Muscle of leg (tissue), 11 donors: ENCODE results near the gene BCAR3. TPM values are rescaled to one million over a fixed set of nuclear protein-coding genes. Genes with fewer than 3 reads are reported as not detected.

Experiments
- DNase-seq: peaks from one replicate; pipeline ENCODE4 v3.0.0; 2013
- H3K27ac ChIP-seq: one replicate; pipeline ENCODE4 v1.5.1; 2013; ENCODE audit warnings: mild to moderate bottlenecking, low read length, control low read depth
- H3K27me3 ChIP-seq: one replicate; pipeline ENCODE4 v1.6.1; 2013; ENCODE audit warnings: low read length; ENCODE audit not compliant: control insufficient read depth, insufficient read depth
- H3K36me3 ChIP-seq: one replicate; pipeline ENCODE4 v1.6.1; 2013; ENCODE audit warnings: low read length; ENCODE audit not compliant: control insufficient read depth, insufficient read depth
- H3K4me1 ChIP-seq: one replicate; pipeline ENCODE4 v1.6.1; 2013; ENCODE audit warnings: low read length; ENCODE audit not compliant: control insufficient read depth, insufficient read depth
- H3K4me3 ChIP-seq: one replicate; pipeline ENCODE4 v1.5.1; 2013; ENCODE audit warnings: low read length, control low read depth
- H3K9me3 ChIP-seq: replicated peaks from 2 replicates; pipeline ENCODE4 v1.6.1; 2013; ENCODE audit warnings: low read depth, low read length; ENCODE audit not compliant: control insufficient read depth
- WGBS: methylation state at CpG from one replicate; pipeline ENCODE4 v1.1.5; 2013; ENCODE audit warnings: missing lambda C conversion rate; ENCODE audit not compliant: insufficient coverage; 5-methylcytosine and 5-hydroxymethylcytosine counted together
- polyA plus RNA-seq, 8 donors: library from polyadenylated mRNA; unstranded; fragments of 120-200 nt; gene quantifications; one replicate each; pipeline versions ENCODE4 v1.2.1 to v1.2.3, GENCODE V29; 2013; ENCODE audit warnings: inconsistent platforms in 1 of 8, low replicate concordance in 1 of 8; ENCODE audit not compliant: insufficient read length in 8 of 8, insufficient read depth in 1 of 8
- total RNA-seq: library from RNA; stranded (reverse); fragments of 120-200 nt; gene quantifications from one replicate; pipeline ENCODE4 v1.2.4, GENCODE V29; 2013

The BCAR3 gene
- total and polyA plus RNA-seq, 9 donors, result 15.3 to 19.0 (median 16.4) TPM

DNA sequence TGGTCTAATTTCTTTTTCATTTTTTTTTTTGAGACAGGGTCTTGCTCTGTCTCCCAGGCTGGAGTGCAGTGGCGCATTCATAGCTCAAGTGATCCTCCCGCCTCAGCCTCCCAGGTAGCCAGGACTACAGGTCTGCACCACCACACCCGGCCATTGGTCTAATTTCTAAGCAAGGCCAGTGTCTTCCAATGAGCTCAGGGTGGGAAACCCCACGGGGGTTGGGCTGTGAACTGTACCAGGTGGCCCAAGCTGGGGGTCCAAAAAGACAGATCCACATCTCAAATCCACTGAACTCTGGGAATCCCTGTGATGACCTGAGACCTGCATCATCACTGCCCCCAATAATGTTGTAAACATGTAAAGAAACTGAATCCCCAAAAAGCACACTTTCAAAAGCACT, 79.5 kb downstream of the BCAR3 start:
- Histone ChIP-seq H3K4me3 (no peak overlapping the region), H3K27ac (no peak overlapping the region)
- WGBS, result 96% methylated on average over 3 of the region's 4 CpGs

DNA sequence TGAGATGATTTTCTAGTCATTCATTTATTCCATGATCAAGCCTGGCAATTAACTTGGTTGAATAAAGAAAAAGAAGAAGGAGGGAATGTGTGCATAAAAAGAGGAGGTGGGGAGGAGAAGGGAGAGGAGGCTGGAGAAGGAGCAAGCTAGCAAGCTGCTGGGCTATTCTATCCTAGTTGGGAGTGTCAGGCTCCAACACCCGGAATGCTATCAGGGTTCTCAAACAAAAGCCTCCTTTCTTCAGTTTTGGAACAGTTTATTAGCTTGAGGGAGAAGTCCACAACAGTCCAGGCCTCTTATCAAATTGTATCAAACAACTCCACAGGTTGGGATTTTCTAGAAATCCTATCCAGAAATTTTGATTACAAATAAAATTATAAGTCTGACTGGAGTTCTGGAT, 80.0 kb downstream of the BCAR3 start:
- peaks cover 5% of the 10 kb centered on the region for H3K36me3 ChIP-seq
- peaks cover 40% of the 10 kb centered on the region for H3K4me1 ChIP-seq
- H3K9me3 ChIP-seq, result no peaks in the 10 kb centered on the region
- no peak overlapping the region for H3K4me3 ChIP-seq
- no peak for DNase-seq
- no peaks in the 10 kb centered on the region for H3K27me3 ChIP-seq
- no peak overlapping the region for H3K27ac ChIP-seq
- WGBS, result no CpG with 5 or more reads among the region's 1 CpG

More for the DNA sequence above, 79.5 kb downstream of the BCAR3 start:
- Histone ChIP-seq H3K9me3 (no peaks in the 10 kb centered on the region), H3K36me3 (peaks cover 5% of the 10 kb centered on the region), H3K27me3 (no peaks in the 10 kb centered on the region), H3K4me1 (peaks cover 41% of the 10 kb centered on the region)
- no peak for DNase-seq

DNA sequence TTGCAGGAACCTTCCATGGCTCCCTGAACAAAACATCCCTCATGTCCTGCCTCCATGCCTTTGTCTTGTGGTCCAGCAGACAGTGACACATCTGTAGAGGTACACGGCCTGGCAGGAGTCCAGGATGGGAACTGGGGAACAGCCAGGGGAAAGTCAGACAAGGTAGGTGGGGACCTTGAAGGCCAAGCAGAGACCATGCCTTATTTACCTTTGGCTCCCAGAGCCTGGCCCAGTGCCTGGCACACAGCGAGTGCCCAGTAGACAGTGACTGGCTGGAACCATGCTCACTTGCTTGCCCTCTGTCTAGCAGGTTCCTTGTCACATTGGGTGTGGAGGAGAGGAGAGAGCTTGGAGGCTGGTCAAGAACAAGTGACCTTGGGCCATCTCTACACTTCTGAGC, 81.0 kb downstream of the BCAR3 start:
- H3K27ac ChIP-seq, result no peak overlapping the region
- H3K9me3 ChIP-seq, result no peaks in the 10 kb centered on the region
- no peaks in the 10 kb centered on the region for H3K27me3 ChIP-seq
- 88% methylated on average over 2 of the region's 2 CpGs for WGBS
- DNase-seq, result no peak
- H3K36me3 ChIP-seq, result peaks cover 2% of the 10 kb centered on the region
- no peak overlapping the region for H3K4me3 ChIP-seq
- H3K4me1 ChIP-seq, result peaks cover 45% of the 10 kb centered on the region

DNA sequence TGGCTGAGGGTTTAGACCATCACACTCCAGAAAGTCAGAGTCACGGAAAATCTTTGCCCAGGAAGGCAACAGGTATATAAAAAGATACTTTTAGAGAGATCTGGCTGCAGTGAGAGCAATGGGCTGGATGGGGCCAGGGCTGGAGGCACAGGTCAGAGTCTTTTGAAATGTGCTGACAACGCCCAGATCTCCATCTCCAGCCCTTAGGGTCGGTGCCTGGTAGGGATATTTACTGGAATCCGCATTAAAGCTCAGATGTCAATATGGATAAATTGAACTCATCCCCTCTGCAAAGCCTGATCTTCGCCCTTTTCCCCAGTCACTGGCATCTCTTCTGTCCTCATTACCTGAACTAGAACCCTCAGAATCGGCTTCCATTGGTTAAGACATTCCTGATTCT, 82.2 kb downstream of the BCAR3 start:
- Histone ChIP-seq H3K27ac (no peak overlapping the region), H3K9me3 (no peaks in the 10 kb centered on the region), H3K36me3 (peaks cover 2% of the 10 kb centered on the region), H3K27me3 (no peaks in the 10 kb centered on the region), H3K4me3 (no peak overlapping the region), H3K4me1 (peaks cover 48% of the 10 kb centered on the region)
- 85% methylated on average over 4 of the region's 6 CpGs for WGBS
- no peak for DNase-seq

DNA sequence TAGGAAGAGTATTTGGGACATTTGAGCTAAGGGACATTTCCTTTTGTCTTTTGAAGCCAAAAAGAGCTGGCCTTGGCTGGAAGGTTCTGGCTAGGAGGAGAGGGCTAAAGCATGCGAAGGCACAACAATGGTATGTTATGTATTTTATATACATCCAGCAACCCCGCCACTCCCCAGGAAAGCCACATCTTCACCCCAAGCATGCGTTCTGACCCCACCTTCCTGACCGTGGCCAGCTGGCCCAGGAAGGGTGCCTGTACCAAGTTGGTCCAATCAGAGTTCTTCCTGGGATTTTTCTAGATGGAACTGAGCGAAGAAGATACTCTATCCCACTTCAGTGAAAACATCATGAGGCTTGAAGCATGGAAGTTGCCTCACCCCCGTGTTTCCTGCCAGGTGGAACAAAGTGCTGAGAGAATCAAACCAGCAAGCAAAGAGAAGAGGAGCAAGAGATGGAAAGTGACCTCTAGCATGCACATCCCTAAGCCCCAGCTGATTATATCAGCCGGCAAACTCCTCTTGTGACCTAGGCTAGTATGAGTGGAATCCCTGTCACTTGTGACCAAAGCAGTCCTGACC, 82.7 kb downstream of the BCAR3 start:
- H3K4me1 ChIP-seq, result peaks cover 53% of the 10 kb centered on the region
- no CpG with 5 or more reads among the region's 7 CpGs for WGBS
- H3K27ac ChIP-seq, result peak overlapping the region; percentile 43

DNA sequence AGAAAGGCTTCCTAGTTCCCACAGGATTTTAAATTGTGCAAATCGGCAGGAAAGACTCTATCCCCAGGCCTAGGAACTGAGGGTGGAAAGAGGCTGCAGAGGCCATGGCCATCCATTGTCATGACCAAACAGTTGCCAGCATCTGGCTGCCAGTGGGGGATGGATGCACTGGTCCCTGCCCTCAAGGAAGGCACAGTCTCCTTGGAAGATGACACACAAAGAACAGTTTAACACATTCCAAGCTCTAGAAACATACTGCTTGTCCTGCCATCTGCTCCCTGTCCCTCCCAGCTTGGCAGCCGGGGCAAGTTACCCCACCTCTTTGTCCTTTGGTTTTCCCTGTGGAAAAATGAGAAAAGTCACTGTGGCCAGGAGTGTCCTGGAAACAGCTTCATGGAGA, 83.2 kb downstream of the BCAR3 start:
- Histone ChIP-seq H3K27me3 (no peaks in the 10 kb centered on the region), H3K27ac (peak overlapping the region; percentile 43), H3K9me3 (no peaks in the 10 kb centered on the region), H3K4me1 (peaks cover 54% of the 10 kb centered on the region), H3K4me3 (no peak overlapping the region), H3K36me3 (no peaks in the 10 kb centered on the region)
- WGBS, result 20% methylated on average over 1 of the region's 2 CpGs
- DNase-seq, result no peak

More for the DNA sequence above, 82.7 kb downstream of the BCAR3 start:
- DNase-seq, result no peak
- Histone ChIP-seq H3K9me3 (no peaks in the 10 kb centered on the region), H3K36me3 (peaks cover 2% of the 10 kb centered on the region), H3K27me3 (no peaks in the 10 kb centered on the region), H3K4me3 (no peak overlapping the region)

DNA sequence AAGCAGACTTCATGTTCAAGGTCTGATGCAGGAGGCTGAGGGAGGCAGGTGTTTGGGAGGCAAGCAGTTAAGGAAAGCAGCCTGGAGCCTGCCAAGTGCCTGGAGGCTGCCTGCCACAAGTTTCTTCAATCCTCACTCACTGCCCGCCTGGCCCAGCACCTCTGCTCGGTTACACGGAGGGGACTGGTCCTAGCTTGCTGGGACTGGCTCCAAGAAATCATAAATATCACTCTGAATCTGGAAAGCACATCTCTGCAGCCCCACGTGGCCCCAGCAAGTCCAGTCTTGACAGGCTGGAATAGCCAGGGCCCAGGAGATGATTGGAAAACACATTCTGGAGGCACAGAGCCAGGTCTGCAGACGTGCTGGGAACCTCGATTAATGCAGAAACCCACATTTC, 83.9 kb downstream of the BCAR3 start:
- H3K27me3 ChIP-seq, result no peaks in the 10 kb centered on the region
- peaks cover 54% of the 10 kb centered on the region for H3K4me1 ChIP-seq
- no peak overlapping the region for H3K4me3 ChIP-seq
- peak; percentile 94 for DNase-seq
- 16% methylated on average over 6 of the region's 6 CpGs for WGBS
- H3K9me3 ChIP-seq, result no peaks in the 10 kb centered on the region
- H3K27ac ChIP-seq, result peak overlapping the region; percentile 43
- no peaks in the 10 kb centered on the region for H3K36me3 ChIP-seq

DNA sequence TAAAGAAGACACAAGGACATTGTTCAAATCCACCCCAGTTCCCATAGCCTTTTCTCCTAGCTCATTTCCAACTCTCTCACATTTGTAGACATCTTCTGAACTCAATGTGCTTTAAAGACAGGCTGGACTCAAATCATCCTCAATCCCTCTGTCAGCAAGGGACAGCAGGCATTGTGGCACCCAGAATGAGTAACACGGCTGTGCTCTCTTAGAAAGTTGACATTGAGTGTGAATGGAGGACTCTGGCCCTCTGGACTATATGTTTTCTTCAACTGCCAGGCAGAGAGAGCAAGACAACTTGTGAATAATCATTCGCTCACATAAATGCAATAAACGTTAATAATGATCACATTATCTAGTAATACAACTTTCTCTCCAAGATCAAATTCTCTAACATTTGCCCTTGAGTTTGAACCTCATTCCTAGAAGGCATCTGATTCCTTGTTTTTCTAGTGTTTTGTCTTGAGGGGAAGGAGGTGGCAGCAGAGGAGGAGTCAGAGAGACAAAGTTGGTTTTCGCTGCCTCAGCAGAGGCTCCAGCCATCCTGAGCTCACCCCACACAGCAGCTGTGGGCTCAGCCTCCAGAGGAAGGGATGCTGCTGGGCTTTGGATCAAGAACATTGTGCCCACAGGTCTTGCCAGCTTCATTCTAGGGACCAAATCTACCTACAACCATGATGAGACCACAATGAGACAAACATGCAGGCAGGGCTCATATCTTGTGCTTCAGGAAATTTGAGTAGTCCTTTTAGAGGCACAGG, 85.1 kb downstream of the BCAR3 start:
- Histone ChIP-seq H3K27me3 (no peaks in the 10 kb centered on the region), H3K4me1 (peaks cover 66% of the 10 kb centered on the region), H3K36me3 (peaks cover 6% of the 10 kb centered on the region), H3K27ac (peak overlapping the region; percentile 85), H3K9me3 (no peaks in the 10 kb centered on the region), H3K4me3 (no peak overlapping the region)
- DNase-seq, result no peak
- WGBS, result 75% methylated on average over 1 of the region's 4 CpGs

DNA sequence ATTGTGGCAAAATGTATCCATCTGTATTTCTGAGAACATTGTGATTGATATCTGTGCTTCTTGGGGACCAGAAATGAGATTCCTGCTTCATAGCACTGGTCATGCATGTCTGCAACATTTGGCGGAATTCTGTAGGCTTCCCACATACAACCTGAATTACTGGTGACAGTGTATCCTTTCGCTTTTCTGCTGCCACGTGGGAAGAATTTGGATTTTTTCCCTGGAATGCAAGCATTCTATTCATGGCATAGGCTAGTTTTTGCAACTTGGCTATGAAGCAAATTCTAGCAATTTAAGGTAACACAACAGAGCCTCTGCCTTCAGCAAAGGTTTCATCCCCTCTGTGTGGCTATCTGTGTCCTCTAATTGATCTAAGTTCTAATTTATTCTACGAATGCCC, 85.9 kb downstream of the BCAR3 start:
- DNase-seq, result peak; percentile 69
- WGBS, result no CpG with 5 or more reads among the region's 4 CpGs
- no peak overlapping the region for H3K4me3 ChIP-seq
- H3K27ac ChIP-seq, result peak overlapping the region; percentile 85
- H3K4me1 ChIP-seq, result peaks cover 69% of the 10 kb centered on the region
- no peaks in the 10 kb centered on the region for H3K9me3 ChIP-seq
- no peaks in the 10 kb centered on the region for H3K27me3 ChIP-seq
- H3K36me3 ChIP-seq, result peaks cover 6% of the 10 kb centered on the region

DNA sequence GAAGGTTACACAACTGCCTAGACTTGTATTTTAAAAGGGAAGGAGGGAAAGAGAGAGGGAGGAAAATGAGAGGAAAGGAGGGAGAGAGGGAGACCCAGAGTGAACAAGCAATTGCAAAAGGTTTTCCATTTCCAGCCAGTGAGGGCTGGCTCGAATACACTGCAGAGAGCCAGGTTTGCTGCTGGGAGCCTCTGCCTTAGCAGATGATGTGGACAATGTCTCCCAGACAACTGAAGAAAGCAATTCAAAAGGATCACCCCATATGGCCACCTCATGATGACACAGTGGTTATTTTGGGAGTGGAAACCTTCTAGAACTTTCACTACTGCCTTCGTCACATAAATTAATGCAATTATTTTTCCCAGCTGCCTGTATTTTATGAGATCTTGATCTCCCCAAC, 86.4 kb downstream of the BCAR3 start:
- peaks cover 6% of the 10 kb centered on the region for H3K36me3 ChIP-seq
- DNase-seq, result peak; percentile 94
- H3K4me1 ChIP-seq, result peaks cover 64% of the 10 kb centered on the region
- no peaks in the 10 kb centered on the region for H3K27me3 ChIP-seq
- H3K27ac ChIP-seq, result peak overlapping the region; percentile 85
- WGBS, result no CpG with 5 or more reads among the region's 2 CpGs
- no peak overlapping the region for H3K4me3 ChIP-seq
- H3K9me3 ChIP-seq, result no peaks in the 10 kb centered on the region
